ENCODE results near the gene MAZ.

Gene MAZ

GRCh38 chr16:29858149-29858849 lies 52.0 kb downstream of the MAZ start:
- peak; percentile 66 to 83 for DNase-seq

DNA sequence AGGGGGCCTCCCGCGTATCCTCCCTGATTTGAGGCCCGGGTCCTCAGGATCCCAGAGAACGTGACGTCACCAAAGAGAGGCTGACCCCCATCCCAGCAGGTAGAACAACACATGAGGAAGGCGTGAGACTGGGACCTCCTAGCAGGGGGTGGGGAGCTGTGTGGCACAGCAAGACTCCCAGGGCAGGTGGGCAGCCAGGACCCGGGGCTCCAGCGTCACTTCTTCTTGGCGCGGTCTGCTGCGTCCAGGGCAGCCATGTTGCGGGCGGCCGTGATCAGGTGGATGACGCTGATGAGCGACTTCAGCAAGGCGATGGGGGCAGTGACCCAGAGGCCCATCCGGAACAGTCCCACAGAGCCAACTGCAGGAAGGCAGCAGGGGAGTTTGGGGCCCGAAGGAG lies 52.6 kb downstream of the MAZ start:
- DNase-seq, result no peak

- no peak for DNase-seq
Measured at GRCh38 chr16:29860218-29860617, 53.9 kb downstream of the MAZ start.

Data from inflammatory macrophage (primary cell).